ENCODE results near the gene CALN1. TPM values are rescaled to one million over a fixed set of nuclear protein-coding genes. Genes with fewer than 3 reads are reported as not detected.

The CALN1 gene
- total RNA-seq, 2 donors from 2014 or later = 0.52 to 1.6 TPM

GRCh38 chr7:72445580-72445979 is 33.4 kb upstream of the CALN1 start:
- no peak for DNase-seq
- no peaks in the 10 kb centered on the region for H3K4me1 ChIP-seq
- no peak for ATAC-seq
- no peaks in the 10 kb centered on the region for H3K9me3 ChIP-seq
- no peak overlapping the region for H3K4me3 ChIP-seq
- intact Hi-C loops (cut with DNase I) = no loop called here
- no peaks in the 10 kb centered on the region for H3K27me3 ChIP-seq
- TF ChIP-seq POLR2A (IDR thresholded peaks at IDR 0.05) (no peak), CTCF (IDR thresholded peaks at IDR 0.05) (no peak)
- no peak overlapping the region for H3K27ac ChIP-seq
- no peaks in the 10 kb centered on the region for H3K36me3 ChIP-seq (replicated peaks in 1 of 2; ENCODE audit: insufficient read depth in 1 of 2, low read depth in 2 of 2)
- 83 to 84% methylated on average over 6 to 10 of the region's 10 CpGs for WGBS, 2 donors

- ATAC-seq (no peak), DNase-seq (no peak)
- H3K36me3 ChIP-seq (replicated peaks in 1 of 2; ENCODE audit: insufficient read depth in 1 of 2, low read depth in 2 of 2) = no peaks in the 10 kb centered on the region
- WGBS, 2 donors = 77 to 81% methylated on average over 6 of the region's 6 CpGs
- H3K4me1 ChIP-seq = no peaks in the 10 kb centered on the region
- intact Hi-C loops (cut with DNase I) = no loop called here
- no peaks in the 10 kb centered on the region for H3K27me3 ChIP-seq
- H3K27ac ChIP-seq = no peak overlapping the region
- no peaks in the 10 kb centered on the region for H3K9me3 ChIP-seq
- no peak overlapping the region for H3K4me3 ChIP-seq
- TF ChIP-seq POLR2A (IDR thresholded peaks at IDR 0.05) (no peak), CTCF (IDR thresholded peaks at IDR 0.05) (no peak)
Measured at GRCh38 chr7:72445075-72445474, 32.9 kb upstream of the CALN1 start.

GRCh38 chr7:72444026-72444776 is 32.1 kb upstream of the CALN1 start:
- H3K4me3 ChIP-seq = no peak overlapping the region

GRCh38 chr7:72441791-72442190 is 29.7 kb upstream of the CALN1 start:
- no peaks in the 10 kb centered on the region for H3K9me3 ChIP-seq

More at GRCh38 chr7:72444026-72444776, 32.1 kb upstream of the CALN1 start:
- no peaks in the 10 kb centered on the region for H3K9me3 ChIP-seq
- H3K27me3 ChIP-seq = no peaks in the 10 kb centered on the region
- no peaks in the 10 kb centered on the region for H3K4me1 ChIP-seq
- WGBS, 2 donors = 35 to 74% methylated on average over 8 of the region's 8 CpGs
- no peaks in the 10 kb centered on the region for H3K36me3 ChIP-seq (replicated peaks in 1 of 2; ENCODE audit: insufficient read depth in 1 of 2, low read depth in 2 of 2)
- DNase-seq (no peak), ATAC-seq (no peak)
- intact Hi-C loops (cut with DNase I) = no loop called here
- no peak for TF ChIP-seq CTCF (IDR thresholded peaks at IDR 0.05)
- TF ChIP-seq POLR2A (IDR thresholded peaks at IDR 0.05) = no peak
- no peak overlapping the region for H3K27ac ChIP-seq

More at GRCh38 chr7:72441791-72442190, 29.7 kb upstream of the CALN1 start:
- ATAC-seq = no peak
- Histone ChIP-seq H3K27me3 (no peaks in the 10 kb centered on the region), H3K27ac (no peak overlapping the region), H3K4me3 (no peak overlapping the region), H3K4me1 (no peaks in the 10 kb centered on the region), H3K36me3 (replicated peaks in 1 of 2; ENCODE audit: insufficient read depth in 1 of 2, low read depth in 2 of 2) (no peaks in the 10 kb centered on the region)
- WGBS, 2 donors = 63 to 75% methylated on average over 8 of the region's 8 CpGs
- TF ChIP-seq CTCF (IDR thresholded peaks at IDR 0.05) (no peak), POLR2A (IDR thresholded peaks at IDR 0.05) (no peak)
- DNase-seq = no peak
- intact Hi-C loops (cut with DNase I) = no loop called here
